ENCODE results near the gene NCOR2. TPM values are rescaled to one million over a fixed set of nuclear protein-coding genes. Genes with fewer than 3 reads are reported as not detected.

The NCOR2 gene
- total and polyA plus RNA-seq, 2 of the 8 experiments (the other 6 are each of a cell fraction or from before 2014, with no cell fraction given): 14.8 to 275 TPM

DNA sequence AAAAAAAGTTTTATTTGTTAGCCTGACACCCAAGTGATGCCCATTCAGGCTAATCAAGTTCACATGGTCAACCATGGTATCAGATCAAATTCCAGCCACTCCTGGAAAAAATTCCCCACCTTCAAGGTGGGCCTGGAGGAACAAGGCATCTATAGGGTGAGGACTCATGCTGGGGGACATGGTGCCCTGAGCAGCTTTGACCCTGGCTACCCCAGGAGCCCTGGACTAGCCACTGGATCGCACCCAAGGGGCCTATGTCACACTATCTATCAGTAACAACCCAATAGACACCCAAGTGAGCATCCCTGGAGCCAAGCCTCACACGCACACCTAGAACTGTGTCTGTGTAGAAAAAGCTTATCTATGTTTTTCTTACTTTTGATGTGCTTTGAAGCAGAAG is 4.1 kb upstream of the NCOR2 start (continued):
- TF ChIP-seq USF2 (IDR thresholded peaks at IDR 0.05; ENCODE audit: low read length) (no peak), BRCA1 (IDR thresholded peaks at IDR 0.05; ENCODE audit: low read depth, low read length) (no peak), RNF2 (IDR thresholded peaks at IDR 0.05; ENCODE audit: borderline replicate concordance, low read depth, low read length, missing control alignments, poor library complexity, severe bottlenecking) (no peak), CTBP2 (IDR thresholded peaks at IDR 0.05; ENCODE audit: borderline replicate concordance, insufficient read depth, insufficient read length, low read length) (no peak)

Data from H1 (cell line).